ENCODE data around the gene CREBZF. TPM values are rescaled to one million over a fixed set of nuclear protein-coding genes. Genes with fewer than 3 reads are reported as not detected.

CREBZF gene
- polyA plus RNA-seq, 1 donor from 2014 or later: 264 TPM

- TF ChIP-seq SMC3 (conservative IDR thresholded peaks at IDR 0.05; ENCODE audit: poor library complexity) (no peak), REST (IDR thresholded peaks at IDR 0.05; ENCODE audit: borderline replicate concordance) (peak; percentile 2)
- Histone ChIP-seq H3K4me3 (ENCODE audit: low read length) (peak overlapping the region; percentile 89), H3K9me3 (ENCODE audit: low read length) (no peaks in the 10 kb centered on the region)
These were observed 1.7 kb downstream of the CREBZF start for GRCh38 chr11:85663080-85663752.

GRCh38 chr11:85661972-85662664 is 2.8 kb downstream of the CREBZF start:
- peaks cover 16% of the 10 kb centered on the region for H4K20me1 ChIP-seq (ENCODE audit: insufficient read depth)
- TF ChIP-seq RAD21 (conservative IDR thresholded peaks at IDR 0.05) (no peak), SMC3 (conservative IDR thresholded peaks at IDR 0.05; ENCODE audit: poor library complexity) (no peak), CTCF (IDR thresholded peaks at IDR 0.05; ENCODE audit: poor library complexity, severe bottlenecking) (no peak), TAF1 (IDR thresholded peaks at IDR 0.05; ENCODE audit: low read depth) (no peak), REST (IDR thresholded peaks at IDR 0.05; ENCODE audit: borderline replicate concordance) (no peak), MXI1 (conservative IDR thresholded peaks at IDR 0.05; ENCODE audit: poor library complexity, severe bottlenecking) (no peak), POLR2AphosphoS5 (IDR thresholded peaks at IDR 0.05) (no peak), EZH2 (IDR thresholded peaks at IDR 0.05; ENCODE audit: borderline replicate concordance, insufficient read depth, low read length, poor library complexity, severe bottlenecking) (no peak)
- H3F3A ChIP-seq (ENCODE audit: insufficient read depth, low read length, poor library complexity, severe bottlenecking): no peaks in the 10 kb centered on the region
- peak overlapping the region; percentile 89 for H3K4me3 ChIP-seq (ENCODE audit: low read length)
- no peak overlapping the region for H3K27ac ChIP-seq (ENCODE audit: low read length)
- no peaks in the 10 kb centered on the region for H3K9me3 ChIP-seq (ENCODE audit: low read length)
- H3K36me3 ChIP-seq (ENCODE audit: insufficient read depth, low read length): peaks cover 21% of the 10 kb centered on the region
- H3K27me3 ChIP-seq (ENCODE audit: insufficient read depth, low read depth, low read length): no peaks in the 10 kb centered on the region
- no peaks in the 10 kb centered on the region for H3K9me2 ChIP-seq (ENCODE audit: insufficient read depth, low read length)
- H3K79me2 ChIP-seq (replicated peaks; ENCODE audit: insufficient read depth, low read length): peaks cover 65% of the 10 kb centered on the region
- H3K4me2 ChIP-seq (ENCODE audit: low read length): peak overlapping the region; percentile 82
- peak overlapping the region; percentile 97 for H3K9ac ChIP-seq (ENCODE audit: low read length)
- H2AFZ ChIP-seq (ENCODE audit: low read depth, low read length): no peak overlapping the region

More at GRCh38 chr11:85663080-85663752, 1.7 kb downstream of the CREBZF start:
- H4K20me1 ChIP-seq (ENCODE audit: insufficient read depth): peaks cover 16% of the 10 kb centered on the region
- no peaks in the 10 kb centered on the region for H3K27me3 ChIP-seq (ENCODE audit: insufficient read depth, low read depth, low read length)
- peaks cover 56% of the 10 kb centered on the region for H3K79me2 ChIP-seq (replicated peaks; ENCODE audit: insufficient read depth, low read length)
- H2AFZ ChIP-seq (ENCODE audit: low read depth, low read length): no peak overlapping the region
- peak overlapping the region; percentile 82 for H3K4me2 ChIP-seq (ENCODE audit: low read length)
- no peaks in the 10 kb centered on the region for H3K9me2 ChIP-seq (ENCODE audit: insufficient read depth, low read length)
- peak overlapping the region; percentile 96 for H3K27ac ChIP-seq (ENCODE audit: low read length)
- H3F3A ChIP-seq (ENCODE audit: insufficient read depth, low read length, poor library complexity, severe bottlenecking): no peaks in the 10 kb centered on the region
- peaks cover 13% of the 10 kb centered on the region for H3K36me3 ChIP-seq (ENCODE audit: insufficient read depth, low read length)
- H3K9ac ChIP-seq (ENCODE audit: low read length): peak overlapping the region; percentile 97

All from neural cell (in vitro differentiated cells).